GM18517 (cell line): ENCODE results near the gene TMEM119.

Experiments
- ATAC-seq: cut with Tn5 transposase; IDR thresholded peaks from one replicate; pipeline ENCODE4 v1.9.1; 2021; ENCODE audit warnings: mild to moderate bottlenecking, moderate library complexity; ENCODE audit not compliant: unreplicated experiment

The TMEM119 gene

DNA sequence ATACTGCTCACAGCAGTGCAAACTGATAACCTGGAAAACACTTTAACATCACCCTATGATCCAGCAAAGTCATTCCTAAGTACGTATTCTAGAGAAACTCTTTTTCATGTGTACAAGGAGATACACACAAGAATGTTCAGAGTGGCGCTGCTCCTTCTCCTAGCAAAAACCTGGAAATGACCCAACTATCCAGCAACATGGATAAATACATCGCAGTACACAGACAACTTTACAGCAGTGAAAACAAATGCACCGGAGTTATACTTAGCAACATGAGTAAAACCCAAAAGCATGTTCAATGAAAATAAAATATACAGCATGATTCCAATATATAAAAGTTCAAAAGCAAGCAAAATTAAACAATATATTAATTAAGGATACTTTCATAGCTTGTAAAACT is 55.6 kb downstream of the TMEM119 start:
- no peak for ATAC-seq
